ENCODE results near the gene RNF111. TPM values are rescaled to one million over a fixed set of nuclear protein-coding genes. Genes with fewer than 3 reads are reported as not detected.

RNF111 gene
- total and polyA plus RNA-seq, 2 of the 13 experiments (the other 11 are each of a cell fraction or from before 2014, with no cell fraction given), result 12.1 to 23.1 TPM

GRCh38 chr15:59143281-59143680, 155.8 kb downstream of the RNF111 start:
- ATAC-seq (no peak), FAIRE-seq (no peak), DNase-seq (ENCODE audit: low spot score) (no peak)
- Histone ChIP-seq H3K27ac (ENCODE audit: extremely low read length, insufficient read depth, low read length) (no peak overlapping the region), H3K9ac (ENCODE audit: insufficient read depth, low read depth, low read length) (no peak overlapping the region), H3K79me2 (ENCODE audit: insufficient read depth, low read length) (no peaks in the 10 kb centered on the region), H3K4me2 (ENCODE audit: low read depth, low read length) (no peak overlapping the region), H2AFZ (ENCODE audit: low read length) (no peak overlapping the region), H3K9me3 (ENCODE audit: low read length) (no peaks in the 10 kb centered on the region), H3K36me3 (replicated peaks in 1 of 2; ENCODE audit: control insufficient read depth in 1 of 2, insufficient read depth in 2 of 2, low read length in 2 of 2) (peaks cover 16 to 41% of the 10 kb centered on the region in 2 experiments; a peak in 4 of 5 replicates), H3K4me3 (replicated peaks in 1 of 3; ENCODE audit: insufficient read depth in 1 of 3, low read depth in 2 of 3, low read length in 3 of 3) (no peak overlapping the region), H3K27me3 (ENCODE audit: control insufficient read depth in 1 of 2, insufficient read depth in 2 of 2, low read length in 2 of 2) (no peaks in the 10 kb centered on the region), H3K4me1 (ENCODE audit: insufficient read depth, low read length) (no peaks in the 10 kb centered on the region), H4K20me1 (ENCODE audit: insufficient read depth, low read length) (no peaks in the 10 kb centered on the region)
- in situ Hi-C loops (cut with HindIII; ENCODE audit: extremely low pct_ligation_motif_present, low pct_unique_long_range_greater_than_20kb), result no loop called here
- no TSS peak for BruUV-seq (replicated peaks)
- ChIA-PET CTCF (ENCODE audit: low intra/inter-chr PET ratio, low total read pairs) (no interaction called here), POLR2A (no interaction called here)
- WGBS (ENCODE audit: low lambda C conversion rate), result 96% methylated on average over 5 of the region's 5 CpGs
- TF ChIP-seq ZNF598 (CRISPR knock-in tag; IDR thresholded peaks at IDR 0.05; ENCODE audit: borderline replicate concordance), result no peak
- TF ChIP-seq HNRNPK (IDR thresholded peaks at IDR 0.05; ENCODE audit: low read depth, low read length, poor library complexity, severe bottlenecking), result no peak
- TF ChIP-seq TBX2 (CRISPR knock-in tag; IDR thresholded peaks at IDR 0.05; ENCODE audit: borderline replicate concordance), result no peak
- no peak for TF ChIP-seq U2AF2 (IDR thresholded peaks at IDR 0.05; ENCODE audit: low read depth, low read length)
- no peak for TF ChIP-seq ZNF329 (CRISPR knock-in tag; IDR thresholded peaks at IDR 0.05; ENCODE audit: low read depth)
- TF ChIP-seq HHEX (CRISPR knock-in tag; IDR thresholded peaks at IDR 0.05), result no peak
- TF ChIP-seq, protein P1, sequence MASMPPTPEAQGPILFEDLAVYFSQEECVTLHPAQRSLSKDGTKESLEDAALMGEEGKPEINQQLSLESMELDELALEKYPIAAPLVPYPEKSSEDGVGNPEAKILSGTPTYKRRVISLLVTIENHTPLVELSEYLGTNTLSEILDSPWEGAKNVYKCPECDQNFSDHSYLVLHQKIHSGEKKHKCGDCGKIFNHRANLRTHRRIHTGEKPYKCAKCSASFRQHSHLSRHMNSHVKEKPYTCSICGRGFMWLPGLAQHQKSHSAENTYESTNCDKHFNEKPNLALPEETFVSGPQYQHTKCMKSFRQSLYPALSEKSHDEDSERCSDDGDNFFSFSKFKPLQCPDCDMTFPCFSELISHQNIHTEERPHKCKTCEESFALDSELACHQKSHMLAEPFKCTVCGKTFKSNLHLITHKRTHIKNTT (CRISPR knock-in tag; IDR thresholded peaks at IDR 0.05), result no peak
- TF ChIP-seq ARNTL (CRISPR knock-in tag; IDR thresholded peaks at IDR 0.05), result no peak
- no peak for TF ChIP-seq ZNF235 (CRISPR knock-in tag; IDR thresholded peaks at IDR 0.05; ENCODE audit: borderline replicate concordance)
- no peak for TF ChIP-seq HNRNPH1 (optimal IDR thresholded peaks at IDR 0.05; ENCODE audit: low read depth, low read length)
- TF ChIP-seq TFAP4 (IDR thresholded peaks at IDR 0.05; ENCODE audit: borderline replicate concordance, low read depth), result no peak
- TF ChIP-seq ZNF766 (CRISPR knock-in tag; IDR thresholded peaks at IDR 0.05; ENCODE audit: borderline replicate concordance), result no peak
- TF ChIP-seq, protein P2, sequence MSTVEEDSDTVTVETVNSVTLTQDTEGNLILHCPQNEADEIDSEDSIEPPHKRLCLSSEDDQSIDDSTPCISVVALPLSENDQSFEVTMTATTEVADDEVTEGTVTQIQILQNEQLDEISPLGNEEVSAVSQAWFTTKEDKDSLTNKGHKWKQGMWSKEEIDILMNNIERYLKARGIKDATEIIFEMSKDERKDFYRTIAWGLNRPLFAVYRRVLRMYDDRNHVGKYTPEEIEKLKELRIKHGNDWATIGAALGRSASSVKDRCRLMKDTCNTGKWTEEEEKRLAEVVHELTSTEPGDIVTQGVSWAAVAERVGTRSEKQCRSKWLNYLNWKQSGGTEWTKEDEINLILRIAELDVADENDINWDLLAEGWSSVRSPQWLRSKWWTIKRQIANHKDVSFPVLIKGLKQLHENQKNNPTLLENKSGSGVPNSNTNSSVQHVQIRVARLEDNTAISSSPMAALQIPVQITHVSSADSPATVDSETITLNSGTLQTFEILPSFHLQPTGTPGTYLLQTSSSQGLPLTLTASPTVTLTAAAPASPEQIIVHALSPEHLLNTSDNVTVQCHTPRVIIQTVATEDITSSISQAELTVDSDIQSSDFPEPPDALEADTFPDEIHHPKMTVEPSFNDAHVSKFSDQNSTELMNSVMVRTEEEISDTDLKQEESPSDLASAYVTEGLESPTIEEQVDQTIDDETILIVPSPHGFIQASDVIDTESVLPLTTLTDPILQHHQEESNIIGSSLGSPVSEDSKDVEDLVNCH (CRISPR knock-in tag; IDR thresholded peaks at IDR 0.05), result no peak
- TF ChIP-seq, protein P3, sequence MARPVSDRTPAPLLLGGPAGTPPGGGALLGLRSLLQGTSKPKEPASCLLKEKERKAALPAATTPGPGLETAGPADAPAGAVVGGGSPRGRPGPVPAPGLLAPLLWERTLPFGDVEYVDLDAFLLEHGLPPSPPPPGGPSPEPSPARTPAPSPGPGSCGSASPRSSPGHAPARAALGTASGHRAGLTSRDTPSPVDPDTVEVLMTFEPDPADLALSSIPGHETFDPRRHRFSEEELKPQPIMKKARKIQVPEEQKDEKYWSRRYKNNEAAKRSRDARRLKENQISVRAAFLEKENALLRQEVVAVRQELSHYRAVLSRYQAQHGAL (CRISPR knock-in tag; IDR thresholded peaks at IDR 0.05; ENCODE audit: not compliant biosample characterization), result no peak
- TF ChIP-seq, protein P4, sequence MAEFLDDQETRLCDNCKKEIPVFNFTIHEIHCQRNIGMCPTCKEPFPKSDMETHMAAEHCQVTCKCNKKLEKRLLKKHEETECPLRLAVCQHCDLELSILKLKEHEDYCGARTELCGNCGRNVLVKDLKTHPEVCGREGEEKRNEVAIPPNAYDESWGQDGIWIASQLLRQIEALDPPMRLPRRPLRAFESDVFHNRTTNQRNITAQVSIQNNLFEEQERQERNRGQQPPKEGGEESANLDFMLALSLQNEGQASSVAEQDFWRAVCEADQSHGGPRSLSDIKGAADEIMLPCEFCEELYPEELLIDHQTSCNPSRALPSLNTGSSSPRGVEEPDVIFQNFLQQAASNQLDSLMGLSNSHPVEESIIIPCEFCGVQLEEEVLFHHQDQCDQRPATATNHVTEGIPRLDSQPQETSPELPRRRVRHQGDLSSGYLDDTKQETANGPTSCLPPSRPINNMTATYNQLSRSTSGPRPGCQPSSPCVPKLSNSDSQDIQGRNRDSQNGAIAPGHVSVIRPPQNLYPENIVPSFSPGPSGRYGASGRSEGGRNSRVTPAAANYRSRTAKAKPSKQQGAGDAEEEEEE (CRISPR knock-in tag; IDR thresholded peaks at IDR 0.05; ENCODE audit: borderline replicate concordance), result no peak
- no peak for TF ChIP-seq ZNF557 (CRISPR knock-in tag; IDR thresholded peaks at IDR 0.05)
- TF ChIP-seq HNRNPLL (IDR thresholded peaks at IDR 0.05; ENCODE audit: low read depth, low read length, poor library complexity, severe bottlenecking), result no peak
- no peak for TF ChIP-seq HCFC1 (IDR thresholded peaks at IDR 0.05; ENCODE audit: low read depth, low read length)
- intact Hi-C loops (cut with micrococcal nuclease; ENCODE audit: unreplicated experiment), result no loop called here
